SK-N-SH treated with all-trans-retinoic acid at 6 μM for 48 hours (cell line): ENCODE results near the gene IFIT1B.

Experiments
- ATAC-seq: fragments of 200-7000 bp; cut with Tn5 transposase; 3 replicates; pipeline ENCODE4 v1.9.1; 2020; ENCODE audit warnings: mild to moderate bottlenecking, moderate library complexity
- ARNTL ChIP-seq: fragments of 450-650 bp; formaldehyde crosslinking; IDR thresholded peaks from 2 replicates; pipeline ENCODE4 v1.5.0; 2020; ENCODE audit warnings: low read depth, mild to moderate bottlenecking, moderate library complexity, borderline replicate concordance
- BACH2 ChIP-seq: fragments of 250-450 bp; sonication (Bioruptor Pico); IDR thresholded peaks from 2 replicates; pipeline ENCODE4 v1.9.0; 2021; ENCODE audit warnings: mild to moderate bottlenecking, borderline replicate concordance
- CREB5 ChIP-seq: fragments of 250-450 bp; sonication (Bioruptor Pico); IDR thresholded peaks from 2 replicates; pipeline ENCODE4 v1.5.1; 2020; ENCODE audit warnings: low read depth, mild to moderate bottlenecking, moderate library complexity
- CSDC2 ChIP-seq: fragments of 250-450 bp; sonication (Bioruptor Pico); IDR thresholded peaks from 2 replicates; pipeline ENCODE4 v1.5.0; 2020; ENCODE audit warnings: mild to moderate bottlenecking, moderate library complexity
- CSRNP3 ChIP-seq: fragments of 250-450 bp; sonication (Bioruptor Pico); IDR thresholded peaks from 2 replicates; pipeline ENCODE4 v1.5.1; 2021; ENCODE audit warnings: mild to moderate bottlenecking, moderate library complexity
- ESRRG ChIP-seq: fragments of 250-450 bp; sonication (Bioruptor Pico); IDR thresholded peaks from 2 replicates; pipeline ENCODE4 v1.6.1; 2021; ENCODE audit warnings: mild to moderate bottlenecking
- GLIS3 ChIP-seq: fragments of 250-450 bp; sonication (Bioruptor Pico); IDR thresholded peaks from 2 replicates; pipeline ENCODE4 v1.5.0; 2020; ENCODE audit warnings: mild to moderate bottlenecking, moderate library complexity
- ISL1 ChIP-seq: fragments of 250-450 bp; sonication (Bioruptor Pico); IDR thresholded peaks from 2 replicates; pipeline ENCODE4 v2.1.2; 2022; ENCODE audit warnings: mild to moderate bottlenecking, moderate library complexity
- PATZ1 ChIP-seq: fragments of 250-450 bp; sonication (Bioruptor Pico); IDR thresholded peaks from 2 replicates; pipeline ENCODE4 v1.8.0; 2020; ENCODE audit warnings: mild to moderate bottlenecking, moderate library complexity, borderline replicate concordance
- POU6F1 ChIP-seq: fragments of 250-450 bp; sonication (Bioruptor Pico); IDR thresholded peaks from 2 replicates; pipeline ENCODE4 v1.8.0; 2021; ENCODE audit warnings: low read depth, mild to moderate bottlenecking, moderate library complexity, borderline replicate concordance
- PPARA ChIP-seq: fragments of 250-450 bp; sonication (Bioruptor Pico); IDR thresholded peaks from 2 replicates; pipeline ENCODE4 v1.5.0; 2020; ENCODE audit warnings: mild to moderate bottlenecking, borderline replicate concordance
- RARB ChIP-seq: fragments of 250-450 bp; sonication (Bioruptor Pico); IDR thresholded peaks from 2 replicates; pipeline ENCODE4 v1.8.0; 2021; ENCODE audit warnings: mild to moderate bottlenecking, moderate library complexity
- SNAI2 ChIP-seq: fragments of 250-450 bp; sonication (Bioruptor Pico); IDR thresholded peaks from 2 replicates; pipeline ENCODE4 v1.5.0; 2020; ENCODE audit warnings: mild to moderate bottlenecking, moderate library complexity
- TCF4 ChIP-seq: fragments of 250-450 bp; sonication (Bioruptor Pico); IDR thresholded peaks from 2 replicates; pipeline ENCODE4 v1.8.0; 2021; ENCODE audit warnings: mild to moderate bottlenecking, moderate library complexity, borderline replicate concordance
- TOX ChIP-seq: fragments of 250-450 bp; sonication (Bioruptor Pico); IDR thresholded peaks from 2 replicates; pipeline ENCODE4 v1.8.0; 2021; ENCODE audit warnings: mild to moderate bottlenecking, moderate library complexity, borderline replicate concordance
- TSHZ2 ChIP-seq: fragments of 250-450 bp; sonication (Bioruptor Pico); IDR thresholded peaks from 2 replicates; pipeline ENCODE4 v1.5.0; 2020; ENCODE audit warnings: mild to moderate bottlenecking, moderate library complexity
- ZFP30 ChIP-seq: fragments of 450-650 bp; formaldehyde crosslinking; IDR thresholded peaks from 2 replicates; pipeline ENCODE4 v1.5.0; 2022; ENCODE audit warnings: mild to moderate bottlenecking, moderate library complexity
- ZNF565 ChIP-seq: fragments of 450-650 bp; formaldehyde crosslinking; conservative IDR thresholded peaks from 2 replicates; pipeline ENCODE4 v1.5.0; 2020; ENCODE audit warnings: low read depth, mild to moderate bottlenecking, moderate library complexity
- ZNF70 ChIP-seq: fragments of 450-650 bp; formaldehyde crosslinking; IDR thresholded peaks from 2 replicates; pipeline ENCODE4 v1.5.0; 2020; ENCODE audit warnings: mild to moderate bottlenecking, moderate library complexity
- ZNF8 ChIP-seq: fragments of 450-650 bp; formaldehyde crosslinking; IDR thresholded peaks from 2 replicates; pipeline ENCODE4 v1.5.0; 2020; ENCODE audit warnings: mild to moderate bottlenecking, moderate library complexity

IFIT1B gene

GRCh38 chr10:89371987-89372386 is 5.9 kb upstream of the IFIT1B start:
- no peak for ATAC-seq
- TF ChIP-seq ZNF70 (CRISPR knock-in tag), result no peak
- no peak for TF ChIP-seq TOX (CRISPR knock-in tag)
- TF ChIP-seq RARB (CRISPR knock-in tag), result no peak

GRCh38 chr10:89373916-89374711 is 3.7 kb upstream of the IFIT1B start:
- ATAC-seq, result peak; percentile 75
- no peak for TF ChIP-seq ESRRG (CRISPR knock-in tag)
- TF ChIP-seq TSHZ2, result no peak
- TF ChIP-seq ISL1 (CRISPR knock-in tag), result no peak
- TF ChIP-seq SNAI2, result no peak
- no peak for TF ChIP-seq GLIS3 (CRISPR knock-in tag)
- no peak for TF ChIP-seq CSDC2 (CRISPR knock-in tag)
- TF ChIP-seq BACH2 (CRISPR knock-in tag), result no peak
- TF ChIP-seq PPARA (CRISPR knock-in tag), result no peak
- no peak for TF ChIP-seq RARB (CRISPR knock-in tag)
- no peak for TF ChIP-seq ZNF8
- TF ChIP-seq CSRNP3, result no peak
- TF ChIP-seq CREB5 (CRISPR knock-in tag), result no peak
- TF ChIP-seq PATZ1 (CRISPR knock-in tag), result no peak
- no peak for TF ChIP-seq ZFP30 (CRISPR knock-in tag)
- no peak for TF ChIP-seq ZNF565 (CRISPR knock-in tag)

- TF ChIP-seq CREB5 (CRISPR knock-in tag) (no peak), ARNTL (CRISPR knock-in tag) (no peak), CSDC2 (CRISPR knock-in tag) (no peak), POU6F1 (CRISPR knock-in tag) (no peak), RARB (CRISPR knock-in tag) (no peak), TCF4 (CRISPR knock-in tag) (no peak)
- no peak; the same call in 1 of the 3 replicates for ATAC-seq
These were observed 3.1 kb upstream of the IFIT1B start for GRCh38 chr10:89374713-89375141.
